Measurements from ENCODE around the gene GNA12. TPM values are rescaled to one million over a fixed set of nuclear protein-coding genes. Genes with fewer than 3 reads are reported as not detected.

The GNA12 gene
- total RNA-seq, 4 donors from 2014 or later = 23.3 to 30.5 (median 28.7) TPM

GRCh38 chr7:2732388-2732787 lies 111.7 kb downstream of the GNA12 start:
- no peak for TF ChIP-seq CTCF (IDR thresholded peaks at IDR 0.05; ENCODE audit: low read depth)

- TF ChIP-seq CTCF (IDR thresholded peaks at IDR 0.05; ENCODE audit: low read depth) = no peak
These were observed 113.0 kb downstream of the GNA12 start for GRCh38 chr7:2730846-2731770.

- TF ChIP-seq CTCF (IDR thresholded peaks at IDR 0.05; ENCODE audit: low read depth) = no peak
These were observed 114.0 kb downstream of the GNA12 start for GRCh38 chr7:2729893-2730716.

DNA sequence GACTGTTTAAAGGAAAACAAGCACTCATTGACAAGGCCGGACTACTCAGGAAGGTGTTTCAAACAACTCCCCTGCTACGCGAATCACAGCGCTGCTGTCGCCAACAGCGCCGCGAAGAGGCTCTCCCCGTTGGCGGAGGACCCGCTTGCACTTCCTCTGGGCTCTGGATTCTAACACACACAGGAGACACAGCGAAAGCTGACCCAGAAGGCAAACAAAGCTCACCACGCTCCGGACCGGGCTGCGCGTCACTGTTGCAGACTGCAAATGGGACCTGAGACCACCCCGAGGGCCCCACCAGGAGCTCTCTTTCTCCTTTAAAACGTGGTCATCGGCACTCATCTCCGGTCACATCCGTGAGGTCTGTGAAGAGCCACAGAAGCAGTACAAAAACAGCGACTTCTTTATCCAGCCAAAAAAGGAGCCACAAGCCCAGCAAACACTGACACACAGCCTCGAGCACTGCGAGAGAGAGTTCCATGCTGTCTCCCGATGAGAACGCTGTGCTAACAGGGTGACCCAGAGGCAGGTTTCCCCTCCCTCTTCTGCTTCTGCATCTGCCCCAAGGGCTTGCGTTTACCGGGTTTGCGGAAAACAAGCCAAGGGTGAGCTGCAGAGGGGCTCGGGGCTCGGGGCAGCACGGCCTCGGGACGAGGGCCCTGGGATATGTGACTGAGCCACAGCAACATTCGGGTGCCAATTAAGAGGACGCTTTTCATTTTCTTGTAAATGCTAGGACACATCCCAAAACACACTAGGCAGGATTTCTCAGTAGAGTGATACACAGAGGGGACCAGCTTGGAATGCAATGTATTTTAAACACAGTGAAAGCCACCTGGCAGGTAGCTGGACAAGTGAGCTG lies 114.8 kb downstream of the GNA12 start:
- TF ChIP-seq CTCF (IDR thresholded peaks at IDR 0.05; ENCODE audit: low read depth) = no peak

DNA sequence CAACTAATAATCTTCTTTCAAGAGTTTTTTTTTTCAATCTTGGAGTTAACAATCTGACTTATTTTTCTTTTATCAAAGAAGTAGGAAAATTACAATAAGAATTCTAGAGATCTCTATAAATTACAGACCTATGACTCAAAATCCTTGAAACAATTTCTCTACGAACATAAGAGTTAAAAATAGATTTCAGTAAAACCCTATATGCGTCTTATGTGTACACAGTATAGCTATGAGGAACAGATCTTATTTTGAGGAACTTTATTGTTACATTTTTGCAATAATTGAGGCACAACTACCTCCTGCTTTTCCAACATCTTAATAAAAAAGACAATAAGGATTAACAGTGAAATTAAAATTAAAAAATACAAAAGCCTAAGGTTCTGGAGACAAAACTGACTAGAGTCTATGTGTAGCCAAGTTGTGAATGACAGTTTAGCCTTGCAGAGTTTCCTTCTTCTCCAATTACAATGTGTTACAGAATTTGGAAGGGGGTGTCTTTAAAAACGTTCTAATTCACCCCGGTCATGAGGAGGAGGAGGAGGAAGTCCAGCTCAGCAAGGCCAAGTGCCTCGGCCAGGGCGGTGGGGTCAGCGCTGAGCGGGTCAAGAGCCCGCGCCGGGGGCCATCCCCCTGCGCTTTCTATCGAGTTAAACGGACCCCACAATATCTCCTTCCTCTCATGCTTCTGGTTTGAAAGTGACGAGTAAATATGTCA lies 115.6 kb downstream of the GNA12 start:
- TF ChIP-seq CTCF (IDR thresholded peaks at IDR 0.05; ENCODE audit: low read depth) = no peak

DNA sequence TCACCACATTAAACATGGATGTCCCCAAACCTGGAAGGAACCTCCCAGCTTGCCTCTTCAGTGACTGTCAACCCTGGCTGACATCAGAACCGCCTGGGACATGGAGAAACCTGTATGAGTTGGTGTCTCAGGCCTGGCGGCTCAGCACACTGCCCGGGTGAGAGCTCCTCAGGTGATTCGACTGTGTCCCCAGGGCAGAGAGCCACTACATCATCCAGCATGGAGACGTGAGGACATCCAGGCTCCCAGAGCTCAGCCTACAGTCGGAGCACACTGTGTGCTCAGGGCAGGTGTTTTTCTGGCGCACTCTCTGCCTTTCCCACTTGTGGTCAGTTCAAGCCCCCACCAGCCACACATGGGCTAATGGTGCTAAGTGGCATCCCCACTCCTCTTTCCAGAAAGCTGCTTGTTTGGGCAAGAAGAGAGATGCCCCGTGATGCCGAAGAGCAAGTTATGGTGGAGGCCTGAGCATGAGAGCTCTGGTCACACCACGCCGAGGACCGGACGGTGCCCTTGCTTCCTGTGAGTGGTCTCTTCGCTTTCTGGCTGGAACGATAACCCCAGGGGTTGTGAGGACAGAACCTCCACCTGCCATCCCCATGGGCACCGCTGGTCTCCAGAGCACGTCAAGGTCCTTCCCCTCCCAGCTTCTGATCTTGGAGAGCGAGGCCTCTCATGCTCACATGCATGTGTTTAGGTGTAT lies 117.6 kb downstream of the GNA12 start:
- no peak for TF ChIP-seq CTCF (IDR thresholded peaks at IDR 0.05; ENCODE audit: low read depth)
